Thyroid gland (tissue), 4 donors: ENCODE measurements around the gene JADE1. TPM values are rescaled to one million over a fixed set of nuclear protein-coding genes. Genes with fewer than 3 reads are reported as not detected.

Experiments
- DNase-seq, 2 donors: peaks; one replicate each; pipeline ENCODE4 v3.0.0-alpha.2; 2019
- H3K27ac ChIP-seq, 3 donors: fragments of 200-600 bp; sonication (generic); 1 replicate in 2 of 3; 2 replicates in 1 of 3; pipeline ENCODE4 v1.5.1; 2016 to 2019; ENCODE audit warnings: mild to moderate bottlenecking in 1 of 3, moderate library complexity in 1 of 3
- H3K27me3 ChIP-seq: fragments of 200-600 bp; sonication (generic); one replicate; pipeline ENCODE4 v1.5.1; 2019
- H3K36me3 ChIP-seq, 2 donors: fragments of 200-600 bp; sonication (generic); one replicate each; pipeline ENCODE4 v1.5.1; 2016 to 2019
- H3K4me1 ChIP-seq, 2 donors: fragments of 200-600 bp; sonication (generic); one replicate each; pipeline ENCODE4 v1.5.1; 2017 to 2019
- H3K4me3 ChIP-seq, 3 donors: fragments of 200-600 bp; sonication (generic); replicated peaks in 1 of 3; 1 replicate in 2 of 3; 2 replicates in 1 of 3; pipeline ENCODE4 v1.5.1; 2016; ENCODE audit warnings: mild to moderate bottlenecking in 1 of 3
- H3K9me3 ChIP-seq: fragments of 200-600 bp; sonication (generic); one replicate; pipeline ENCODE4 v1.5.1; 2017
- POLR2A ChIP-seq, 2 donors: fragments of 450-650 bp; IDR thresholded peaks; one replicate each; pipeline ENCODE4 v1.6.1; 2017; ENCODE audit warnings: antibody characterized with exemption in 2 of 2, mild to moderate bottlenecking in 2 of 2, moderate library complexity in 1 of 2
- WGBS, 2 donors: methylation state at CpG; one replicate each; pipeline ENCODE4 v1.1.5; 2017; 5-methylcytosine and 5-hydroxymethylcytosine counted together
- intact Hi-C: fragments of 100-400 bp; cut with DNase I; formaldehyde crosslinking; loops from one replicate; pipeline ENCODE4 v1.15.1; 2023
- total RNA-seq, 4 donors: library from RNA; depleted of rRNA; stranded (reverse); fragments of >200 nt; gene quantifications; one replicate each; pipeline ENCODE4 v1.2.3, GENCODE V29; 2016
- TF ChIP-seq, protein P1 (sequence below), 6 experiments: fragments of 200-600 bp in 3 of 6; fragments of 450-650 bp in 3 of 6; sonication (generic) in 3 of 6; IDR thresholded peaks; one replicate each; pipeline ENCODE4 v1.5.1; 2016 to 2019; ENCODE audit warnings: antibody characterized with exemption in 6 of 6, mild to moderate bottlenecking in 2 of 6, inconsistent platforms in 1 of 6, moderate library complexity in 1 of 6

Gene JADE1
- total RNA-seq, 4 donors from 2014 or later = 63.5 to 102 (median 74.4) TPM

DNA sequence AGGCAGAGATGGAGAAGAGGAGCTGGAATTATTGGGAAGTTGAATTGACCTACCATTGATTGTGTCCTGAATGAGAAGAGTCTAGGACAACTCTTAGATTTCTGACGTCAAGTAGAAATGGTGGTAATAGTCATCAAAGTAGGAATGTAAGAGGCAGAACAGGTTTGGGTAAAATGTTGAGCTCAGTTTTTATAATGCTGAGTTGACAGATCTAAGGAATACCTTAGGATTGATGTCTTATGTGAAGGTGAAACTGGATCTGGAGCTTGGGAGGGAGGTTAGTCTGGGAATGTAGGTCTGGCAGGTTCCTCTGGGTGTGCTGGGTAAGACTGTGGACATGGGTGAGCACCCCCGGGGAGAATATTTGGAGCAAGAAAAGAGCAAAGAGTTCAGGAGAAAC lies 31.9 kb downstream of the JADE1 start:
- DNase-seq = no peak
- intact Hi-C loops = no loop called here
- Histone ChIP-seq H3K4me3 (no peak overlapping the region), H3K4me1 (peaks cover 49 to 61% of the 10 kb centered on the region in 2 donors), H3K27ac (peak overlapping the region in 2 of 3 donors; percentile 27 to 89), H3K27me3 (no peaks in the 10 kb centered on the region), H3K36me3 (peaks cover 8 to 22% of the 10 kb centered on the region in 2 donors), H3K9me3 (no peaks in the 10 kb centered on the region)
- TF ChIP-seq, protein P1, sequence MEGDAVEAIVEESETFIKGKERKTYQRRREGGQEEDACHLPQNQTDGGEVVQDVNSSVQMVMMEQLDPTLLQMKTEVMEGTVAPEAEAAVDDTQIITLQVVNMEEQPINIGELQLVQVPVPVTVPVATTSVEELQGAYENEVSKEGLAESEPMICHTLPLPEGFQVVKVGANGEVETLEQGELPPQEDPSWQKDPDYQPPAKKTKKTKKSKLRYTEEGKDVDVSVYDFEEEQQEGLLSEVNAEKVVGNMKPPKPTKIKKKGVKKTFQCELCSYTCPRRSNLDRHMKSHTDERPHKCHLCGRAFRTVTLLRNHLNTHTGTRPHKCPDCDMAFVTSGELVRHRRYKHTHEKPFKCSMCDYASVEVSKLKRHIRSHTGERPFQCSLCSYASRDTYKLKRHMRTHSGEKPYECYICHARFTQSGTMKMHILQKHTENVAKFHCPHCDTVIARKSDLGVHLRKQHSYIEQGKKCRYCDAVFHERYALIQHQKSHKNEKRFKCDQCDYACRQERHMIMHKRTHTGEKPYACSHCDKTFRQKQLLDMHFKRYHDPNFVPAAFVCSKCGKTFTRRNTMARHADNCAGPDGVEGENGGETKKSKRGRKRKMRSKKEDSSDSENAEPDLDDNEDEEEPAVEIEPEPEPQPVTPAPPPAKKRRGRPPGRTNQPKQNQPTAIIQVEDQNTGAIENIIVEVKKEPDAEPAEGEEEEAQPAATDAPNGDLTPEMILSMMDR (IDR thresholded peaks at IDR 0.05) = no peak
- no peak for TF ChIP-seq POLR2A (IDR thresholded peaks at IDR 0.05)
- WGBS, 2 donors = 79% methylated on average over 2 of the region's 2 CpGs

DNA sequence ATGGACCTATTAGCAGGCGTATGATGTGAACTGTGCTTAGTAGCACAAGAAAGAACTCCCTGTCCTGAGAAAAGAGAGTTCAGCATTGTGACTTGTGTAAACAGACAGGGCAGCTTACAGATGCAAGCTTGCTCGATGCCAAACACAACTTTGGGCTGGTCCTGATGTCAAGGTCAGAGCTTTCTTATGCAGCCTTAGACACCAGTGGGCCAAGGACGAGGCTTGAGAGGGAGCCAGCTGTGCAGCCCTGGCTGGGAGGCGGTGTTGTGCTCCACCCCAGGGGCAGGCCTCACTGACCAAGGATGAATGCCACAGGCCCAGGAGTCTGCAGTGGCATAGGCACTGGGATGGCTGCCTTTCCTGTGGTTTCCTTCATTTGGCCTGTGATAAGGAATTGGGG lies 35.4 kb downstream of the JADE1 start:
- H3K9me3 ChIP-seq = no peaks in the 10 kb centered on the region
- WGBS, 2 donors = 30 to 45% methylated on average over 4 of the region's 4 CpGs
- no peaks in the 10 kb centered on the region for H3K27me3 ChIP-seq
- H3K27ac ChIP-seq = peak overlapping the region; percentile 75 to 89 (median 82)
- intact Hi-C loops = no loop called here
- TF ChIP-seq, protein P1 (IDR thresholded peaks at IDR 0.05) = no peak
- peak in 1 of 2 donors; percentile 42 for TF ChIP-seq POLR2A (IDR thresholded peaks at IDR 0.05)
- H3K4me1 ChIP-seq = peaks cover 43 to 50% of the 10 kb centered on the region in 2 donors
- peaks cover 29 to 51% of the 10 kb centered on the region in 2 donors for H3K36me3 ChIP-seq
- H3K4me3 ChIP-seq = no peak overlapping the region
- peak; percentile 75 to 82 for DNase-seq

DNA sequence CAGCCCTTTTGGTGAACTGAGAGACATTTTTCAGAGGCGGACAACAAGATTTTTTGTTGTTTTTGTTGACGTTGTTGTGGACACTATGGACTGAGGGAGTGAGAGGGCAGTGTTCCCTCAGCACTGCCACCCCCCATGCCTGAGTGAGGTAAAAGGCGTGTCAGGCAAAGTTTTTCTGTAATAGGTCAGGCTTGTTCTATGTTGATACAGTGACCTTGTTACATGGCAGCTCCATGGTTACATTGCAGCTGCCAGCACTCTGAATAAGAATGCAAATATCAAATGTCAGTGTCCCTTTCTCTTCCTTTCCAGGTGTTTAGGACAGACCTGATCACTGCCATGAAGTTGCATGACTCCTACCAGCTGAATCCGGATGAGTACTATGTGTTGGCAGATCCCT lies 36.6 kb downstream of the JADE1 start:
- Histone ChIP-seq H3K9me3 (no peaks in the 10 kb centered on the region), H3K27me3 (no peaks in the 10 kb centered on the region), H3K4me1 (peaks cover 42 to 43% of the 10 kb centered on the region in 2 donors), H3K36me3 (peaks cover 40 to 62% of the 10 kb centered on the region in 2 donors), H3K4me3 (no peak overlapping the region), H3K27ac (peak overlapping the region; percentile 19 to 89 (median 75))
- 67 to 79% methylated on average over 4 of the region's 4 CpGs for WGBS, 2 donors
- TF ChIP-seq, protein P1 (IDR thresholded peaks at IDR 0.05) = no peak
- peak in 1 of 2 donors; percentile 4 for TF ChIP-seq POLR2A (IDR thresholded peaks at IDR 0.05)
- intact Hi-C loops = no loop called here
- no peak for DNase-seq

DNA sequence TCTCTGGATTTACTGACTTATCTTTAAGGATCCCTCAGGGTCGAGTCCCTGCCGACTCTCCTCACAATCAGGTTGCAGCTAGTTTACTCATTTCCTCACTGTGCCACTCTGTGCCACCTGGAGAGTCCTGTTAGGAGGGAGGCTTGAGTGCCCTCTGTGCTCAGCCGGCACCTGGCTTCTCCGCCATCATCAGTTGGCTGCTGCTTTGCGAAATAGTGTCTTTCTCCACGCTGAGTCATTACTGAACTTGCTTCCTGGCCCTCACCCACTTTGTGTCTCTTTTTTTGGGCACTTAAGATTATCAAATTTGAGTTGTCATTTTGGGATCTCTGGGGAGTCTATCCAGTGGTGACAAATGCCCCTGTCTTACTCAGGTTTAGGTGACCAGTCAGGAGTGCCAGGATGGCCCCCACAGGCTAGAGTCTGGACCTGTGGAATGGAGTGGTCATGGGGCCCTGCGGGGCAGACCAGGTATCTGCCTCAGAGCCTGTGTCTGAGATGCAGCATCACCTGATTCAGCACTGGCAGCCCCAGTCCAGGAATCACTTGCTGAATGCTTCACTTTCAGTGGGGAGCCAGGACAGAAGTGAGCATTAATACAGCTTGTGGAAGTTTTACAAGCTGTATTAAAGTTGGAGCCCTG lies 37.7 kb downstream of the JADE1 start:
- peaks cover 32% of the 10 kb centered on the region in 2 donors for H3K4me1 ChIP-seq
- 93 to 94% methylated on average over 7 of the region's 7 CpGs for WGBS, 2 donors
- no peak overlapping the region for H3K4me3 ChIP-seq
- H3K27me3 ChIP-seq = no peaks in the 10 kb centered on the region
- intact Hi-C loops = no loop called here
- peak overlapping the region in 2 of 3 donors; percentile 75 to 89 for H3K27ac ChIP-seq
- no peak for DNase-seq
- TF ChIP-seq, protein P1 (IDR thresholded peaks at IDR 0.05) = no peak
- no peak for TF ChIP-seq POLR2A (IDR thresholded peaks at IDR 0.05)
- peaks cover 50 to 72% of the 10 kb centered on the region in 2 donors for H3K36me3 ChIP-seq
- no peaks in the 10 kb centered on the region for H3K9me3 ChIP-seq

DNA sequence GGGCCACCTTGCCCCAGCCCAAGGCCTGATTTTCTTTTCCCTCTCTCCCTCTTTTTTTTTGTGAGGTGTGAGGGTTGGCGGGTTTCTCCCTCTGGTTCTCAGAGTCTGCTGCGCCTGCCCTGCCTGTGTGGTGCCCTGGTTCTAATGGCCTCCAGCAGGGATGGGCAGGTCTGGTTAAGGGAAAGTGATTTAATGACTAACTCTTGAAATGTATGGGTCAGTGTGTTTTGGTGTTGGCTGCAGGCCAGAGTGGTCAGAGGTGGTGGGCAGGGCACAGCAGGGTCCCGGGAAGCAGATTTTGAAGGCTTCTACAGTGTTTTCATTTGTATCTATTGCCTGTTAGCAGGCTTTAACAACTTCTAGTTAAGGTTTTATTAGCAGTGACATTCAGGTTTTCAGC lies 39.0 kb downstream of the JADE1 start:
- Histone ChIP-seq H3K27ac (no peak overlapping the region), H3K4me1 (peaks cover 30 to 32% of the 10 kb centered on the region in 2 donors), H3K27me3 (no peaks in the 10 kb centered on the region), H3K4me3 (no peak overlapping the region), H3K36me3 (peaks cover 63 to 78% of the 10 kb centered on the region in 2 donors), H3K9me3 (no peaks in the 10 kb centered on the region)
- TF ChIP-seq, protein P1 (IDR thresholded peaks at IDR 0.05) = no peak
- no peak for TF ChIP-seq POLR2A (IDR thresholded peaks at IDR 0.05)
- no peak for DNase-seq
- 94 to 100% methylated on average over 3 of the region's 3 CpGs for WGBS, 2 donors
- intact Hi-C loops = no loop called here
